ENCODE measurements around the gene F10. TPM values are rescaled to one million over a fixed set of nuclear protein-coding genes. Genes with fewer than 3 reads are reported as not detected.

The F10 gene
- total RNA-seq, 2 experiments from 2014 or later: not detected

GRCh38 chr13:113143466-113144254, 21.1 kb downstream of the F10 start:
- H3K27ac Mint-ChIP-seq: no peak overlapping the region
- no peaks in the 10 kb centered on the region for H3K27me3 Mint-ChIP-seq (ENCODE audit: low read depth)
- intact Hi-C loops (cut with micrococcal nuclease): no loop called here
- peaks cover 9% of the 10 kb centered on the region for H3K4me1 Mint-ChIP-seq (ENCODE audit: low read depth)
- DNase-seq: no peak
- H3K9me3 Mint-ChIP-seq: peaks cover 6% of the 10 kb centered on the region
- no peak overlapping the region for H3K4me3 Mint-ChIP-seq
- CTCF ChIA-PET: no interaction called here
- H3K36me3 Mint-ChIP-seq (ENCODE audit: low read depth): peaks cover 1% of the 10 kb centered on the region

- no peak overlapping the region for H3K4me3 Mint-ChIP-seq
- H3K27me3 Mint-ChIP-seq (ENCODE audit: low read depth): no peaks in the 10 kb centered on the region
- H3K27ac Mint-ChIP-seq: no peak overlapping the region
- intact Hi-C loops (cut with micrococcal nuclease): no loop called here
- H3K4me1 Mint-ChIP-seq (ENCODE audit: low read depth): peaks cover 9% of the 10 kb centered on the region
- H3K36me3 Mint-ChIP-seq (ENCODE audit: low read depth): peaks cover 1% of the 10 kb centered on the region
- DNase-seq: no peak
- H3K9me3 Mint-ChIP-seq: peaks cover 6% of the 10 kb centered on the region
- CTCF ChIA-PET: no interaction called here
Observed at GRCh38 chr13:113144255-113144629, 21.6 kb downstream of the F10 start.

- intact Hi-C loops (cut with micrococcal nuclease): loop anchor here (1.0 kb wide), 1 partner anchor 42 kb away; no protein-coding TSS in a partner anchor
- H3K9me3 Mint-ChIP-seq: peaks cover 6% of the 10 kb centered on the region
- H3K27ac Mint-ChIP-seq: no peak overlapping the region
- H3K27me3 Mint-ChIP-seq (ENCODE audit: low read depth): no peaks in the 10 kb centered on the region
- peaks cover 9% of the 10 kb centered on the region for H3K4me1 Mint-ChIP-seq (ENCODE audit: low read depth)
- peak; percentile 71 for DNase-seq
- no peak overlapping the region for H3K4me3 Mint-ChIP-seq
- peaks cover 1% of the 10 kb centered on the region for H3K36me3 Mint-ChIP-seq (ENCODE audit: low read depth)
- CTCF ChIA-PET: no interaction called here
Observed at GRCh38 chr13:113145496-113145895, 22.9 kb downstream of the F10 start.

GRCh38 chr13:113145911-113146598, 23.5 kb downstream of the F10 start:
- Mint-ChIP-seq H3K9me3 (peaks cover 6% of the 10 kb centered on the region), H3K27ac (no peak overlapping the region), H3K27me3 (ENCODE audit: low read depth) (no peaks in the 10 kb centered on the region), H3K4me1 (ENCODE audit: low read depth) (peaks cover 9% of the 10 kb centered on the region), H3K36me3 (ENCODE audit: low read depth) (peaks cover 1% of the 10 kb centered on the region), H3K4me3 (no peak overlapping the region)
- intact Hi-C loops (cut with micrococcal nuclease): loop anchor here (1.0 kb wide), 1 partner anchor 41 kb away; no protein-coding TSS in a partner anchor
- CTCF ChIA-PET: no interaction called here
- DNase-seq: no peak

- H3K27ac Mint-ChIP-seq: no peak overlapping the region
- intact Hi-C loops (cut with micrococcal nuclease): no loop called here
- H3K27me3 Mint-ChIP-seq (ENCODE audit: low read depth): no peaks in the 10 kb centered on the region
- H3K36me3 Mint-ChIP-seq (ENCODE audit: low read depth): peaks cover 1% of the 10 kb centered on the region
- peaks cover 11% of the 10 kb centered on the region for H3K4me1 Mint-ChIP-seq (ENCODE audit: low read depth)
- H3K4me3 Mint-ChIP-seq: no peak overlapping the region
- DNase-seq: no peak
- CTCF ChIA-PET: no interaction called here
- H3K9me3 Mint-ChIP-seq: peaks cover 6% of the 10 kb centered on the region
Observed at GRCh38 chr13:113146750-113147149, 24.2 kb downstream of the F10 start.

GRCh38 chr13:113147206-113147605, 24.6 kb downstream of the F10 start:
- intact Hi-C loops (cut with micrococcal nuclease): no loop called here
- H3K4me1 Mint-ChIP-seq (ENCODE audit: low read depth): peaks cover 13% of the 10 kb centered on the region
- H3K9me3 Mint-ChIP-seq: peaks cover 6% of the 10 kb centered on the region
- H3K36me3 Mint-ChIP-seq (ENCODE audit: low read depth): peaks cover 1% of the 10 kb centered on the region
- no peak for DNase-seq
- H3K4me3 Mint-ChIP-seq: no peak overlapping the region
- H3K27me3 Mint-ChIP-seq (ENCODE audit: low read depth): no peaks in the 10 kb centered on the region
- CTCF ChIA-PET: no interaction called here
- no peak overlapping the region for H3K27ac Mint-ChIP-seq

- no peak for DNase-seq
Observed at GRCh38 chr13:113148407-113148806, 25.8 kb downstream of the F10 start.

GRCh38 chr13:113148940-113149503, 26.4 kb downstream of the F10 start:
- Mint-ChIP-seq H3K36me3 (ENCODE audit: low read depth) (peaks cover 1% of the 10 kb centered on the region), H3K27ac (no peak overlapping the region), H3K4me1 (ENCODE audit: low read depth) (peaks cover 26% of the 10 kb centered on the region), H3K27me3 (ENCODE audit: low read depth) (peaks cover 4% of the 10 kb centered on the region), H3K9me3 (peaks cover 6% of the 10 kb centered on the region), H3K4me3 (no peak overlapping the region)
- CTCF ChIA-PET: no interaction called here
- intact Hi-C loops (cut with micrococcal nuclease): no loop called here
- DNase-seq: no peak

More at GRCh38 chr13:113148407-113148806, 25.8 kb downstream of the F10 start:
- no peak overlapping the region for H3K4me3 Mint-ChIP-seq
- intact Hi-C loops (cut with micrococcal nuclease): no loop called here
- H3K9me3 Mint-ChIP-seq: peaks cover 6% of the 10 kb centered on the region
- CTCF ChIA-PET: interaction anchor here (0.6 kb wide), 1 partner anchor 247 kb away, joined by 3 read pairs; no protein-coding TSS in a partner anchor
- H3K27me3 Mint-ChIP-seq (ENCODE audit: low read depth): peaks cover 4% of the 10 kb centered on the region
- peaks cover 22% of the 10 kb centered on the region for H3K4me1 Mint-ChIP-seq (ENCODE audit: low read depth)
- H3K27ac Mint-ChIP-seq: no peak overlapping the region
- H3K36me3 Mint-ChIP-seq (ENCODE audit: low read depth): peaks cover 1% of the 10 kb centered on the region

- CTCF ChIA-PET: no interaction called here
- Mint-ChIP-seq H3K36me3 (ENCODE audit: low read depth) (peaks cover 1% of the 10 kb centered on the region), H3K27ac (no peak overlapping the region), H3K4me1 (ENCODE audit: low read depth) (peaks cover 26% of the 10 kb centered on the region), H3K9me3 (peaks cover 7% of the 10 kb centered on the region), H3K4me3 (no peak overlapping the region), H3K27me3 (ENCODE audit: low read depth) (peaks cover 4% of the 10 kb centered on the region)
- DNase-seq: no peak
- intact Hi-C loops (cut with micrococcal nuclease): loop anchor here (5.0 kb wide), 2 partner anchors 38 to 147 kb away; partner anchors contain the start of gene LAMP1
Observed at GRCh38 chr13:113149711-113150549, 27.3 kb downstream of the F10 start.

- CTCF ChIA-PET: interaction anchor here (0.6 kb wide), 1 partner anchor 11 kb away, joined by 9 read pairs; no protein-coding TSS in a partner anchor
- H3K4me3 Mint-ChIP-seq: no peak overlapping the region
- H3K36me3 Mint-ChIP-seq (ENCODE audit: low read depth): peaks cover 1% of the 10 kb centered on the region
- H3K4me1 Mint-ChIP-seq (ENCODE audit: low read depth): peaks cover 20% of the 10 kb centered on the region
- H3K27me3 Mint-ChIP-seq (ENCODE audit: low read depth): peaks cover 4% of the 10 kb centered on the region
- intact Hi-C loops (cut with micrococcal nuclease): loop anchor here (5.0 kb wide), 2 partner anchors 38 to 147 kb away; partner anchors contain the start of gene LAMP1
- no peak for DNase-seq
- no peak overlapping the region for H3K27ac Mint-ChIP-seq
- peaks cover 11% of the 10 kb centered on the region for H3K9me3 Mint-ChIP-seq
Observed at GRCh38 chr13:113150550-113151365, 28.2 kb downstream of the F10 start.
